Stomach (tissue), 4 donors: ENCODE results near the gene MARCHF3.

Experiments used
- CTCF ChIP-seq, 7 experiments: fragments of 450-650 bp in 4 of 7; fragments of 200-600 bp in 3 of 7; sonication (generic) in 3 of 7; IDR thresholded peaks; one replicate each; pipeline ENCODE4 v1.5.1; 2016 to 2019; ENCODE audit warnings: antibody characterized with exemption in 7 of 7, control low read depth in 2 of 7, mild to moderate bottlenecking in 1 of 7
- EP300 ChIP-seq: sonication (generic); formaldehyde crosslinking; IDR thresholded peaks from one replicate; pipeline ENCODE4 v1.6.1; 2017; ENCODE audit warnings: antibody characterized with exemption
- POLR2A ChIP-seq, 4 donors: fragments of 450-650 bp; IDR thresholded peaks; one replicate each; pipeline ENCODE4 v1.6.1; 2016; ENCODE audit warnings: antibody characterized with exemption in 4 of 4, control low read depth in 2 of 4, mild to moderate bottlenecking in 1 of 4, moderate library complexity in 1 of 4
- POLR2AphosphoS5 ChIP-seq, 3 donors: sonication (generic); formaldehyde crosslinking; IDR thresholded peaks; one replicate each; pipeline ENCODE4 v1.6.1; 2016; ENCODE audit warnings: antibody characterized with exemption in 3 of 3

GRCh38 chr5:126819253-126819652, 211.1 kb downstream of the MARCHF3 start:
- TF ChIP-seq CTCF (IDR thresholded peaks at IDR 0.05) (no peak), POLR2A (IDR thresholded peaks at IDR 0.05) (no peak), POLR2AphosphoS5 (IDR thresholded peaks at IDR 0.05) (no peak), EP300 (no peak)
